Breast epithelium (tissue), 3 donors: ENCODE measurements around the gene PADI1.

Experiments
- CTCF ChIP-seq, 3 donors: fragments of 450-650 bp; IDR thresholded peaks; one replicate each; pipeline ENCODE4 v1.5.1; 2016 to 2017; ENCODE audit warnings: antibody characterized with exemption in 3 of 3, mild to moderate bottlenecking in 3 of 3, moderate library complexity in 3 of 3
- POLR2A ChIP-seq: fragments of 450-650 bp; IDR thresholded peaks from one replicate; pipeline ENCODE4 v1.6.1; 2016; ENCODE audit warnings: antibody characterized with exemption, mild to moderate bottlenecking, moderate library complexity
- POLR2AphosphoS5 ChIP-seq, 3 donors: sonication (generic); formaldehyde crosslinking; IDR thresholded peaks; one replicate each; pipeline ENCODE4 v1.6.1; 2017; ENCODE audit warnings: antibody characterized with exemption in 3 of 3

- TF ChIP-seq POLR2AphosphoS5 (IDR thresholded peaks at IDR 0.05) (no peak), CTCF (IDR thresholded peaks at IDR 0.05) (no peak), POLR2A (no peak)
Measured at GRCh38 chr1:17227358-17227915, 22.5 kb downstream of the PADI1 start.
